ENCODE data around the gene NSD1. TPM values are rescaled to one million over a fixed set of nuclear protein-coding genes. Genes with fewer than 3 reads are reported as not detected.

Gene NSD1
- total and polyA plus RNA-seq, 10 of the 15 experiments (the other 5 are each of a cell fraction or from before 2014, with no cell fraction given), result 7.0 to 57.9 (median 30.4) TPM

DNA sequence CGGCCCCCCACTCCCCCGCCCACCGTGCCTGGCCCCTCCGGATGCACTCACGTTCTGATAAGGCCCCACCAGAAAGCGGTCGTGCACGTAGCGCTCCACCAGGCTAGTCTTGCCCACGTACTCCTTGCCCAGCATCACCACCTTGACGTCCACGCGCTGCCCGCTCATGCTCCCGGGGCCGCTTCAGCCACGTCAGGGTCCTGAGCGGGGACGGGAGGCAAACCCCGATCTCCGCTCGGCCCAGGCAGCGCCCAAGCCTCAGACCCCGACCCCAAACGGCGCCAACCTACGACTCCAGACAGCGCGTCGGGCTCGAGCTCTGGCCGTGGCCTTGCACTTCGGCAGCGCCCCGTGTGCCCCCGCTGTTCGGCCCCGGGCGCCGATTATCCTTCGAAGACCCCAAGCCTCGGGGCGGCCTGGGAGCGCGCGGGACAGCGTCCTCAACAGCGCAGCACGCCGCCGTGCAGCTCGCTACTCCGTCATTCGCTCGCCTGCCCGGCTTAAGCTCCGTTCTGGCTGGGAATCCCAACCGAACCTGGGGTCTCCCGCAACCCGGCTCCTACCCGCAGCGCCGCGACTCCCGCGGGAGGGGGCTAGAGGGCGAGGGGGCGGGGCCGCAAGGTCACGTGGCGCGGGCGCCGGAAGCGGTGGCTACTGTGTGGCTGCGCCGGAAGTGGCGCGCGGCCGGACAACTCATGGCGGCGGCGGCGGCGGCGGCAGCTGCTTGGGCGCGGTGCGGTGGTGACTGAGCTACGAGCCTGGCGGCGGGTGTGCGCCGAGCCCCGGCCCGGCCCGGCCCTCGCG, 169.8 kb downstream of the NSD1 start, which contains the start of the genes PRELID1 and RAB24 (continued):
- TF ChIP-seq, protein P1, sequence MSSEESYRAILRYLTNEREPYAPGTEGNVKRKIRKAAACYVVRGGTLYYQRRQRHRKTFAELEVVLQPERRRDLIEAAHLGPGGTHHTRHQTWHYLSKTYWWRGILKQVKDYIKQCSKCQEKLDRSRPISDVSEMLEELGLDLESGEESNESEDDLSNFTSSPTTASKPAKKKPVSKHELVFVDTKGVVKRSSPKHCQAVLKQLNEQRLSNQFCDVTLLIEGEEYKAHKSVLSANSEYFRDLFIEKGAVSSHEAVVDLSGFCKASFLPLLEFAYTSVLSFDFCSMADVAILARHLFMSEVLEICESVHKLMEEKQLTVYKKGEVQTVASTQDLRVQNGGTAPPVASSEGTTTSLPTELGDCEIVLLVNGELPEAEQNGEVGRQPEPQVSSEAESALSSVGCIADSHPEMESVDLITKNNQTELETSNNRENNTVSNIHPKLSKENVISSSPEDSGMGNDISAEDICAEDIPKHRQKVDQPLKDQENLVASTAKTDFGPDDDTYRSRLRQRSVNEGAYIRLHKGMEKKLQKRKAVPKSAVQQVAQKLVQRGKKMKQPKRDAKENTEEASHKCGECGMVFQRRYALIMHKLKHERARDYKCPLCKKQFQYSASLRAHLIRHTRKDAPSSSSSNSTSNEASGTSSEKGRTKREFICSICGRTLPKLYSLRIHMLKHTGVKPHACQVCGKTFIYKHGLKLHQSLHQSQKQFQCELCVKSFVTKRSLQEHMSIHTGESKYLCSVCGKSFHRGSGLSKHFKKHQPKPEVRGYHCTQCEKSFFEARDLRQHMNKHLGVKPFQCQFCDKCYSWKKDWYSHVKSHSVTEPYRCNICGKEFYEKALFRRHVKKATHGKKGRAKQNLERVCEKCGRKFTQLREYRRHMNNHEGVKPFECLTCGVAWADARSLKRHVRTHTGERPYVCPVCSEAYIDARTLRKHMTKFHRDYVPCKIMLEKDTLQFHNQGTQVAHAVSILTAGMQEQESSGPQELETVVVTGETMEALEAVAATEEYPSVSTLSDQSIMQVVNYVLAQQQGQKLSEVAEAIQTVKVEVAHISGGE (CRISPR knock-in tag; IDR thresholded peaks at IDR 0.05), result no peak
- TF ChIP-seq, protein P2, sequence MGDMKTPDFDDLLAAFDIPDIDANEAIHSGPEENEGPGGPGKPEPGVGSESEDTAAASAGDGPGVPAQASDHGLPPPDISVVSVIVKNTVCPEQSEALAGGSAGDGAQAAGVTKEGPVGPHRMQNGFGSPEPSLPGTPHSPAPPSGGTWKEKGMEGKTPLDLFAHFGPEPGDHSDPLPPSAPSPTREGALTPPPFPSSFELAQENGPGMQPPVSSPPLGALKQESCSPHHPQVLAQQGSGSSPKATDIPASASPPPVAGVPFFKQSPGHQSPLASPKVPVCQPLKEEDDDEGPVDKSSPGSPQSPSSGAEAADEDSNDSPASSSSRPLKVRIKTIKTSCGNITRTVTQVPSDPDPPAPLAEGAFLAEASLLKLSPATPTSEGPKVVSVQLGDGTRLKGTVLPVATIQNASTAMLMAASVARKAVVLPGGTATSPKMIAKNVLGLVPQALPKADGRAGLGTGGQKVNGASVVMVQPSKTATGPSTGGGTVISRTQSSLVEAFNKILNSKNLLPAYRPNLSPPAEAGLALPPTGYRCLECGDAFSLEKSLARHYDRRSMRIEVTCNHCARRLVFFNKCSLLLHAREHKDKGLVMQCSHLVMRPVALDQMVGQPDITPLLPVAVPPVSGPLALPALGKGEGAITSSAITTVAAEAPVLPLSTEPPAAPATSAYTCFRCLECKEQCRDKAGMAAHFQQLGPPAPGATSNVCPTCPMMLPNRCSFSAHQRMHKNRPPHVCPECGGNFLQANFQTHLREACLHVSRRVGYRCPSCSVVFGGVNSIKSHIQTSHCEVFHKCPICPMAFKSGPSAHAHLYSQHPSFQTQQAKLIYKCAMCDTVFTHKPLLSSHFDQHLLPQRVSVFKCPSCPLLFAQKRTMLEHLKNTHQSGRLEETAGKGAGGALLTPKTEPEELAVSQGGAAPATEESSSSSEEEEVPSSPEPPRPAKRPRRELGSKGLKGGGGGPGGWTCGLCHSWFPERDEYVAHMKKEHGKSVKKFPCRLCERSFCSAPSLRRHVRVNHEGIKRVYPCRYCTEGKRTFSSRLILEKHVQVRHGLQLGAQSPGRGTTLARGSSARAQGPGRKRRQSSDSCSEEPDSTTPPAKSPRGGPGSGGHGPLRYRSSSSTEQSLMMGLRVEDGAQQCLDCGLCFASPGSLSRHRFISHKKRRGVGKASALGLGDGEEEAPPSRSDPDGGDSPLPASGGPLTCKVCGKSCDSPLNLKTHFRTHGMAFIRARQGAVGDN (IDR thresholded peaks at IDR 0.05), result peak; percentile 81
- TF ChIP-seq CREM (IDR thresholded peaks at IDR 0.05; ENCODE audit: low read depth) (peak; percentile 61; the same call in 1 of the 2 replicates), MYB (IDR thresholded peaks at IDR 0.05; ENCODE audit: borderline replicate concordance, low read depth, low read length) (no peak), EGR1 (IDR thresholded peaks at IDR 0.05; ENCODE audit: borderline replicate concordance in 1 of 2, low read depth in 2 of 2, low read length in 2 of 2) (peak in 1 of 2 experiments; percentile 60; a peak in 1 of 3 replicates), IKZF1 (conservative IDR thresholded peaks at IDR 0.05) (peak; percentile 71), MXI1 (IDR thresholded peaks at IDR 0.05; ENCODE audit: low read depth, low read length) (0 out of 2 replicates have a peak, but pooled peaks have one; percentile 23), NR2C1 (IDR thresholded peaks at IDR 0.05) (peak; percentile 62), CHD1 (IDR thresholded peaks at IDR 0.05; ENCODE audit: low read depth, low read length) (no peak), GATAD2B (conservative IDR thresholded peaks at IDR 0.05; ENCODE audit: low read depth) (peak; percentile 85; the same call in 1 of the 2 replicates), HCFC1 (IDR thresholded peaks at IDR 0.05; ENCODE audit: low read length) (peak; percentile 38; the same call in 1 of the 2 replicates), ASH2L (IDR thresholded peaks at IDR 0.05; ENCODE audit: borderline replicate concordance, low read depth) (no peak; the same call in 1 of the 2 replicates), ZNF622 (IDR thresholded peaks at IDR 0.05) (no peak), TCF7 (IDR thresholded peaks at IDR 0.05; ENCODE audit: borderline replicate concordance) (no peak)
- TF ChIP-seq, protein P3, sequence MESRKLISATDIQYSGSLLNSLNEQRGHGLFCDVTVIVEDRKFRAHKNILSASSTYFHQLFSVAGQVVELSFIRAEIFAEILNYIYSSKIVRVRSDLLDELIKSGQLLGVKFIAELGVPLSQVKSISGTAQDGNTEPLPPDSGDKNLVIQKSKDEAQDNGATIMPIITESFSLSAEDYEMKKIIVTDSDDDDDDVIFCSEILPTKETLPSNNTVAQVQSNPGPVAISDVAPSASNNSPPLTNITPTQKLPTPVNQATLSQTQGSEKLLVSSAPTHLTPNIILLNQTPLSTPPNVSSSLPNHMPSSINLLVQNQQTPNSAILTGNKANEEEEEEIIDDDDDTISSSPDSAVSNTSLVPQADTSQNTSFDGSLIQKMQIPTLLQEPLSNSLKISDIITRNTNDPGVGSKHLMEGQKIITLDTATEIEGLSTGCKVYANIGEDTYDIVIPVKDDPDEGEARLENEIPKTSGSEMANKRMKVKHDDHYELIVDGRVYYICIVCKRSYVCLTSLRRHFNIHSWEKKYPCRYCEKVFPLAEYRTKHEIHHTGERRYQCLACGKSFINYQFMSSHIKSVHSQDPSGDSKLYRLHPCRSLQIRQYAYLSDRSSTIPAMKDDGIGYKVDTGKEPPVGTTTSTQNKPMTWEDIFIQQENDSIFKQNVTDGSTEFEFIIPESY (IDR thresholded peaks at IDR 0.05), result no peak
- TF ChIP-seq, protein P4, sequence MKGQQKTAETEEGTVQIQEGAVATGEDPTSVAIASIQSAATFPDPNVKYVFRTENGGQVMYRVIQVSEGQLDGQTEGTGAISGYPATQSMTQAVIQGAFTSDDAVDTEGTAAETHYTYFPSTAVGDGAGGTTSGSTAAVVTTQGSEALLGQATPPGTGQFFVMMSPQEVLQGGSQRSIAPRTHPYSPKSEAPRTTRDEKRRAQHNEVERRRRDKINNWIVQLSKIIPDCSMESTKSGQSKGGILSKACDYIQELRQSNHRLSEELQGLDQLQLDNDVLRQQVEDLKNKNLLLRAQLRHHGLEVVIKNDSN (IDR thresholded peaks at IDR 0.05; ENCODE audit: borderline replicate concordance, extremely low read length, insufficient read depth, low read depth, low read length), result peak; percentile 94
- TF ChIP-seq, protein P5, sequence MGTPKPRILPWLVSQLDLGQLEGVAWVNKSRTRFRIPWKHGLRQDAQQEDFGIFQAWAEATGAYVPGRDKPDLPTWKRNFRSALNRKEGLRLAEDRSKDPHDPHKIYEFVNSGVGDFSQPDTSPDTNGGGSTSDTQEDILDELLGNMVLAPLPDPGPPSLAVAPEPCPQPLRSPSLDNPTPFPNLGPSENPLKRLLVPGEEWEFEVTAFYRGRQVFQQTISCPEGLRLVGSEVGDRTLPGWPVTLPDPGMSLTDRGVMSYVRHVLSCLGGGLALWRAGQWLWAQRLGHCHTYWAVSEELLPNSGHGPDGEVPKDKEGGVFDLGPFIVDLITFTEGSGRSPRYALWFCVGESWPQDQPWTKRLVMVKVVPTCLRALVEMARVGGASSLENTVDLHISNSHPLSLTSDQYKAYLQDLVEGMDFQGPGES (IDR thresholded peaks at IDR 0.05), result no peak
